ENCODE measurements around the gene NTSR1.

Gene NTSR1

GRCh38 chr20:62778601-62779416 lies 70.2 kb downstream of the NTSR1 start:
- Histone ChIP-seq H3K9me3 (ENCODE audit: control insufficient read depth, low read length) (no peaks in the 10 kb centered on the region), H3K4me3 (ENCODE audit: low read length) (no peak overlapping the region), H3K27me3 (ENCODE audit: control insufficient read depth, insufficient read depth, low read length) (peaks cover 6% of the 10 kb centered on the region), H3K9ac (ENCODE audit: low read length) (no peak overlapping the region), H3K4me1 (ENCODE audit: control insufficient read depth, insufficient read depth, low read length) (peaks cover 6% of the 10 kb centered on the region), H3K36me3 (ENCODE audit: control insufficient read depth, insufficient read depth, low read length) (no peaks in the 10 kb centered on the region)

GRCh38 chr20:62779417-62779685 lies 70.7 kb downstream of the NTSR1 start:
- H3K36me3 ChIP-seq (ENCODE audit: control insufficient read depth, insufficient read depth, low read length), result no peaks in the 10 kb centered on the region
- H3K4me3 ChIP-seq (ENCODE audit: low read length), result no peak overlapping the region
- H3K9ac ChIP-seq (ENCODE audit: low read length), result no peak overlapping the region
- H3K4me1 ChIP-seq (ENCODE audit: control insufficient read depth, insufficient read depth, low read length), result peaks cover 6% of the 10 kb centered on the region
- no peaks in the 10 kb centered on the region for H3K9me3 ChIP-seq (ENCODE audit: control insufficient read depth, low read length)
- peaks cover 9% of the 10 kb centered on the region for H3K27me3 ChIP-seq (ENCODE audit: control insufficient read depth, insufficient read depth, low read length)

GRCh38 chr20:62780204-62780603 lies 71.6 kb downstream of the NTSR1 start:
- Histone ChIP-seq H3K4me3 (ENCODE audit: low read length) (no peak overlapping the region), H3K9me3 (ENCODE audit: control insufficient read depth, low read length) (no peaks in the 10 kb centered on the region), H3K36me3 (ENCODE audit: control insufficient read depth, insufficient read depth, low read length) (no peaks in the 10 kb centered on the region), H3K9ac (ENCODE audit: low read length) (no peak overlapping the region), H3K4me1 (ENCODE audit: control insufficient read depth, insufficient read depth, low read length) (peaks cover 6% of the 10 kb centered on the region), H3K27me3 (ENCODE audit: control insufficient read depth, insufficient read depth, low read length) (peaks cover 13% of the 10 kb centered on the region)

DNA sequence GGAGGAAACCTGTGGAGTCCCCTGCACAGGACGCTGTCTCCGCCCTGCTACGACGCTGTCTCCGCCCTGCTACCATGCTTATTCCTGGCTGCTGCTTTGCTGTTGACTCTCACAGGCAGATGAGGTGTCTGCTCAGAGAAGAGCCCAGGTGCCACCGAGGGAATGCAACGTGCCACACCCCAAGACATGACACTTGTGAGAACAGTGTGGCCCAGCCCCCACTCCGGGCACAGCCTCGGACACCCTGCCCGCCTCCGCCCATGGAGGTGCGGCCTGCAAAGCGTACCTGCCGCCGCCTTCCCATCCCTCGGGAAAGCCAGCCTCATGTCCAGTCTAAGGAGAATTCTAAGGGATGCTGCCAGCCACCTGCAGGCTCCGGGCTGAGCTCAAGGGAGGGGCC lies 72.1 kb downstream of the NTSR1 start:
- Histone ChIP-seq H3K9ac (ENCODE audit: low read length) (no peak overlapping the region), H3K4me1 (ENCODE audit: control insufficient read depth, insufficient read depth, low read length) (peaks cover 6% of the 10 kb centered on the region), H3K27me3 (ENCODE audit: control insufficient read depth, insufficient read depth, low read length) (peaks cover 13% of the 10 kb centered on the region), H3K36me3 (ENCODE audit: control insufficient read depth, insufficient read depth, low read length) (no peaks in the 10 kb centered on the region), H3K4me3 (ENCODE audit: low read length) (no peak overlapping the region), H3K9me3 (ENCODE audit: control insufficient read depth, low read length) (no peaks in the 10 kb centered on the region)

DNA sequence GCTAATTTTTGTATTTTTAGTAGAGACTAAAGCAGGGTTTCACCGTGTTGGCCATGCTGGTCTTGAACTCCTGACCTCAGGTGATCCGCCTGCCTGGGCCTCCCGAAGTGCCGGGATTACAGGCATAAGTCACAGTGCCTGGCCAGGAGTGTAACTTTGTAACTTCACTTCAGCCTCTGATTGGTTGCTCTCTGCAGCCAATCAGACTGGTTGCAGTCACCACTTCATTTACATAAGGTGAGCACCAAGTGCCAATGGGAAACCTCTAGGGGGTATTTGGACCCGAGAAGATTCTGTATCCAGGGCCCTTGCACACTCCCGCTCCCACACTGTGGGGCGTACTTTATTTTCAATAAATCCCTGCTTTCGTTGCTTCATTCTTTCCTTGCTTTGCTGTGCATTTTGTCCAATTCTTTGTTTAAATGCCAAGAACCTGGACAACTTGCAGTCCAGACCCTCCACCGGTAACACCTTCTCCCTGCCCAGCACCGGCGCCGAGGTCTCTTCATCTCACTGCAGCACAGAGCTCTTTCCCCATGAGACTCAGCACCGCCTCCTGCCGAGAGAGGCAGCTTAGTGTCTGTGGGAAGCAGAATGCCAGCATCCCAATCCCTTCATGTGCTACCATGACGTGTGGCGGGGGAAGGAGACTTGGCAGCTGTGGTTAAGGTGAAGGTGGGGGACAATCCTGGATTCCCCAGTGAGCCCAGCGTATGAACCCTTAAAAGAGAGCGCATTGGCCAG lies 73.7 kb downstream of the NTSR1 start:
- H3K36me3 ChIP-seq (ENCODE audit: control insufficient read depth, insufficient read depth, low read length), result no peaks in the 10 kb centered on the region
- H3K4me3 ChIP-seq (ENCODE audit: low read length), result no peak overlapping the region
- H3K27me3 ChIP-seq (ENCODE audit: control insufficient read depth, insufficient read depth, low read length), result peaks cover 13% of the 10 kb centered on the region
- no peaks in the 10 kb centered on the region for H3K9me3 ChIP-seq (ENCODE audit: control insufficient read depth, low read length)
- no peaks in the 10 kb centered on the region for H3K4me1 ChIP-seq (ENCODE audit: control insufficient read depth, insufficient read depth, low read length)
- H3K9ac ChIP-seq (ENCODE audit: low read length), result no peak overlapping the region

DNA sequence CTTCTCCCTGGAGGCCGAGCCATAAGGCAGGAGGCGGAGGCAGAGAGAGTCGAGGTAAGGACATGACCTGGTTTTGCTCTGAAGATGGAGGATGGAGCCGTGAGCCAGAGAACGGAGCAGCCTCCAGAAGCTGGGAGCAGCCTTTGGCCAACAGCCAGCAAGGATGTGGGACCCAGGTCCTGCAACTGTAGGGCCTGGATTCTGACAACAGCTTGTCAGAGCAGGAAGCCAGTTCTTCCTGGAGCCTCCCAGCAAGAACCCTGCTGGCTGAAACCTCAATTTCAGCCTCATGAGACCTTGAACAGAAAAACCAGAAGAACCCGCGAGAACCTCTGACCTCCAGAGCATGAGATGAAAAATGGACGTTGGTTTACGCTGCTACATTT lies 74.2 kb downstream of the NTSR1 start:
- no peaks in the 10 kb centered on the region for H3K9me3 ChIP-seq (ENCODE audit: control insufficient read depth, low read length)
- no peaks in the 10 kb centered on the region for H3K4me1 ChIP-seq (ENCODE audit: control insufficient read depth, insufficient read depth, low read length)
- no peak overlapping the region for H3K9ac ChIP-seq (ENCODE audit: low read length)
- H3K27me3 ChIP-seq (ENCODE audit: control insufficient read depth, insufficient read depth, low read length), result peaks cover 13% of the 10 kb centered on the region
- H3K4me3 ChIP-seq (ENCODE audit: low read length), result no peak overlapping the region
- H3K36me3 ChIP-seq (ENCODE audit: control insufficient read depth, insufficient read depth, low read length), result no peaks in the 10 kb centered on the region

DNA sequence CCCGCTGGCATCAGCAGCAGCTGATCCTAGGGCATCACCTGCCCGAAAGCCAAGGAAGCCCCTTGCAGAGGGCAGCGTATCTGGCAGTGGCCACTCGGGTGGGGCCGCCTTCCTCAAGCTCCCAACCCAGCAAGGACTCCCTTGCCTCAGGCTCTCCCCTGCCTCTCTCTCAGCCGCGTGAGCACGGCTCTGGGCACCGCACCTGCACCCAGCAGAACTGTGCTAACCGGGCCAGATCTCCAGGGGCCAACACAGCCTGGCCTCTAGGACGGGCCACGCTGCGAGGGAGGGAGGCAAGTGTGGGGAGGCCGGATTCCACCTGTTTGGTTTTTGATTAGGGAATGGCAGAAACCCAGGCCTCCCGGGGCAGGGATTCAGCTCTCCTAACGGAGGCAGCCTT lies 75.9 kb downstream of the NTSR1 start:
- Histone ChIP-seq H3K4me1 (ENCODE audit: control insufficient read depth, insufficient read depth, low read length) (no peaks in the 10 kb centered on the region), H3K36me3 (ENCODE audit: control insufficient read depth, insufficient read depth, low read length) (no peaks in the 10 kb centered on the region), H3K27me3 (ENCODE audit: control insufficient read depth, insufficient read depth, low read length) (peaks cover 15% of the 10 kb centered on the region)

GRCh38 chr20:62785393-62785792 lies 76.8 kb downstream of the NTSR1 start:
- Histone ChIP-seq H3K9me3 (ENCODE audit: control insufficient read depth, low read length) (no peaks in the 10 kb centered on the region), H3K4me3 (ENCODE audit: low read length) (no peak overlapping the region), H3K9ac (ENCODE audit: low read length) (no peak overlapping the region), H3K4me1 (ENCODE audit: control insufficient read depth, insufficient read depth, low read length) (no peaks in the 10 kb centered on the region), H3K27me3 (ENCODE audit: control insufficient read depth, insufficient read depth, low read length) (peaks cover 14% of the 10 kb centered on the region), H3K36me3 (ENCODE audit: control insufficient read depth, insufficient read depth, low read length) (no peaks in the 10 kb centered on the region)

More for the DNA sequence above, 75.9 kb downstream of the NTSR1 start:
- H3K9me3 ChIP-seq (ENCODE audit: control insufficient read depth, low read length), result no peaks in the 10 kb centered on the region
- no peak overlapping the region for H3K9ac ChIP-seq (ENCODE audit: low read length)
- H3K4me3 ChIP-seq (ENCODE audit: low read length), result no peak overlapping the region

- no peak overlapping the region for H3K9ac ChIP-seq (ENCODE audit: low read length)
- H3K36me3 ChIP-seq (ENCODE audit: control insufficient read depth, insufficient read depth, low read length), result no peaks in the 10 kb centered on the region
- peaks cover 12% of the 10 kb centered on the region for H3K27me3 ChIP-seq (ENCODE audit: control insufficient read depth, insufficient read depth, low read length)
- H3K4me1 ChIP-seq (ENCODE audit: control insufficient read depth, insufficient read depth, low read length), result no peaks in the 10 kb centered on the region
- no peaks in the 10 kb centered on the region for H3K9me3 ChIP-seq (ENCODE audit: control insufficient read depth, low read length)
- H3K4me3 ChIP-seq (ENCODE audit: low read length), result no peak overlapping the region
Observed at GRCh38 chr20:62786157-62786556, 77.5 kb downstream of the NTSR1 start.

- Histone ChIP-seq H3K27me3 (ENCODE audit: control insufficient read depth, insufficient read depth, low read length) (peaks cover 12% of the 10 kb centered on the region), H3K9me3 (ENCODE audit: control insufficient read depth, low read length) (no peaks in the 10 kb centered on the region), H3K4me3 (ENCODE audit: low read length) (no peak overlapping the region), H3K4me1 (ENCODE audit: control insufficient read depth, insufficient read depth, low read length) (no peaks in the 10 kb centered on the region), H3K9ac (ENCODE audit: low read length) (no peak overlapping the region), H3K36me3 (ENCODE audit: control insufficient read depth, insufficient read depth, low read length) (no peaks in the 10 kb centered on the region)
Observed at GRCh38 chr20:62787321-62787720, 78.7 kb downstream of the NTSR1 start.

GRCh38 chr20:62787866-62788265 lies 79.2 kb downstream of the NTSR1 start:
- Histone ChIP-seq H3K9ac (ENCODE audit: low read length) (no peak overlapping the region), H3K9me3 (ENCODE audit: control insufficient read depth, low read length) (no peaks in the 10 kb centered on the region)

DNA sequence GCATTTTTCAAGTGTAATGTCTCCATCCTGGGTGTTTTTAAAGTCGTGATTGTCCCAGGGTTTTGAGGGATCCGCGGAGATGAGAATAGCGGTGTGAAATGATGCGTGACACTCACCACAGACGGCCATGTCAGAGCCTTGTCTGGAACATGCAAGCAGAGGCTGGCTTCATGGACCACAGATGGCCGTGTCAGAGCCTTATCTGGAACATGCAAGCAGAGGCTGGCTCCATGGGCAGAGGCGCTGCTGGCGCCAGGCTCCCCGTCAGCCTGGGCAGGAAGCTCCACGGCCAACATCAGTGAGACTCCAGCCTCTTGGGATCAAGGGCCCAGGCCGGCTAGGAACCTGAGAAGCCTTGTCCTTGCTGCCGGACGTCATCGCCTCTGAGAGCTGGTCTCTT lies 80.0 kb downstream of the NTSR1 start:
- H3K36me3 ChIP-seq (ENCODE audit: control insufficient read depth, insufficient read depth, low read length), result no peaks in the 10 kb centered on the region
- no peak overlapping the region for H3K9ac ChIP-seq (ENCODE audit: low read length)
- peaks cover 2% of the 10 kb centered on the region for H3K4me1 ChIP-seq (ENCODE audit: control insufficient read depth, insufficient read depth, low read length)
- peaks cover 12% of the 10 kb centered on the region for H3K27me3 ChIP-seq (ENCODE audit: control insufficient read depth, insufficient read depth, low read length)
- H3K4me3 ChIP-seq (ENCODE audit: low read length), result no peak overlapping the region
- H3K9me3 ChIP-seq (ENCODE audit: control insufficient read depth, low read length), result no peaks in the 10 kb centered on the region

More at GRCh38 chr20:62787866-62788265, 79.2 kb downstream of the NTSR1 start:
- H3K4me3 ChIP-seq (ENCODE audit: low read length), result no peak overlapping the region
- peaks cover 12% of the 10 kb centered on the region for H3K27me3 ChIP-seq (ENCODE audit: control insufficient read depth, insufficient read depth, low read length)
- no peaks in the 10 kb centered on the region for H3K36me3 ChIP-seq (ENCODE audit: control insufficient read depth, insufficient read depth, low read length)
- H3K4me1 ChIP-seq (ENCODE audit: control insufficient read depth, insufficient read depth, low read length), result no peaks in the 10 kb centered on the region

All from mucosa of stomach (tissue), 1 donor.